Measurements from ENCODE around the gene PID1.

DNA sequence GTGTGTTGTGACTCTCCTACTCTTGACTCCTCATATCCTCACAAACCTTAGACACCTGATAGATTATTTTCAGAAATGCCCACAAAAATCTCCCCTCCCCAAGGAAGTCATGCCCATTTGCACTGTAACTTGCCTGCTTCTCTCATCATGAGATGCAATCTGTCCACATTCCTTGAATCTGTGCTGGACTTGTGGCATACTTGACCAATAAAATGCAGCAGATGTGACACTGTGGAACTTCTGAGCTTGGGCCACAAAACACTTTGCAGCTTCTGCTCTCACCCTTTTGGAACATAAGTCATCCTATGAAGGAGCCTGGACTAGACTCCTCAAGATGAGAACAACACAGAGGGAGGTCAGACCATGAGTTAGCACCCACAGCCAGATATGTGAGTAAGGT is 4.4 kb upstream of the PID1 start:
- no peak for TF ChIP-seq GATA1 (IDR thresholded peaks at IDR 0.05; ENCODE audit: low read depth, low read length)
- no peak for TF ChIP-seq POLR2A (IDR thresholded peaks at IDR 0.05; ENCODE audit: low read length)
